Measurements from ENCODE around the gene SIN3A. TPM values are rescaled to one million over a fixed set of nuclear protein-coding genes. Genes with fewer than 3 reads are reported as not detected.

Gene SIN3A
- total RNA-seq, 1 experiment from 2014 or later = 91.8 TPM

- BruUV-seq (replicated peaks) = no TSS peak
- no peaks in the 10 kb centered on the region for H3F3A ChIP-seq (ENCODE audit: insufficient read depth, low read depth)
- intact Hi-C loops (cut with micrococcal nuclease; ENCODE audit: unreplicated experiment) = no loop called here
Measured at GRCh38 chr15:75356006-75356405, 95.5 kb downstream of the SIN3A start.

DNA sequence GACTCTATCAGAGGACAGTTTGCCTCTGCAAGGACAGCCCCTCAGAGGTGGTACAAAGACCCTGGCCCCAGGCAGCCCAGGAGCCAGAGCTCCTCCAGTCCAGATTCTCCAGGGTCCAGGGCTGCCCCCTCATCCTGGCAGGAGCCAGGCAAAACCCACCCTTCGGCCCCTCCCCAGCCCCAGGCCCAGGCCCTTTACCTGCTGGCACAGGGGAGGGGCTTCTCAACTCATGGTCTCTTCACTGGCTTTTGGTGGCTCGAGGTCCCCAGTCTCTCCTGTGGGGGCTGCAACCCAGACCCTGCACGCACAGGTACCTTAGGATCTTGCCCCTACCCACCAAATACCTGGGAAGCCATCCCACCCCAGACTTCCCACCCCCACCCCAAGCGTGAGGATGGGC is 96.1 kb downstream of the SIN3A start:
- no peaks in the 10 kb centered on the region for H3K36me3 ChIP-seq (ENCODE audit: low read depth)
- CTCF ChIA-PET = no interaction called here

More at GRCh38 chr15:75356006-75356405, 95.5 kb downstream of the SIN3A start:
- no peak overlapping the region for H3K4me2 ChIP-seq
- no peaks in the 10 kb centered on the region for H3K9me2 ChIP-seq (ENCODE audit: insufficient read depth)
- ChIA-PET CTCF (no interaction called here), POLR2A (ENCODE audit: unreplicated experiment) (no interaction called here)
- no peaks in the 10 kb centered on the region for H3K36me3 ChIP-seq (ENCODE audit: low read depth)
- H4K20me1 ChIP-seq (ENCODE audit: insufficient read depth) = no peaks in the 10 kb centered on the region
- no peaks in the 10 kb centered on the region for H3K9me3 ChIP-seq (ENCODE audit: insufficient read depth, low read depth)
- no peak for DNase-seq
- H3K79me2 ChIP-seq (ENCODE audit: low read depth) = no peaks in the 10 kb centered on the region
- no peak overlapping the region for H3K4me3 ChIP-seq
- TF ChIP-seq, protein P1, sequence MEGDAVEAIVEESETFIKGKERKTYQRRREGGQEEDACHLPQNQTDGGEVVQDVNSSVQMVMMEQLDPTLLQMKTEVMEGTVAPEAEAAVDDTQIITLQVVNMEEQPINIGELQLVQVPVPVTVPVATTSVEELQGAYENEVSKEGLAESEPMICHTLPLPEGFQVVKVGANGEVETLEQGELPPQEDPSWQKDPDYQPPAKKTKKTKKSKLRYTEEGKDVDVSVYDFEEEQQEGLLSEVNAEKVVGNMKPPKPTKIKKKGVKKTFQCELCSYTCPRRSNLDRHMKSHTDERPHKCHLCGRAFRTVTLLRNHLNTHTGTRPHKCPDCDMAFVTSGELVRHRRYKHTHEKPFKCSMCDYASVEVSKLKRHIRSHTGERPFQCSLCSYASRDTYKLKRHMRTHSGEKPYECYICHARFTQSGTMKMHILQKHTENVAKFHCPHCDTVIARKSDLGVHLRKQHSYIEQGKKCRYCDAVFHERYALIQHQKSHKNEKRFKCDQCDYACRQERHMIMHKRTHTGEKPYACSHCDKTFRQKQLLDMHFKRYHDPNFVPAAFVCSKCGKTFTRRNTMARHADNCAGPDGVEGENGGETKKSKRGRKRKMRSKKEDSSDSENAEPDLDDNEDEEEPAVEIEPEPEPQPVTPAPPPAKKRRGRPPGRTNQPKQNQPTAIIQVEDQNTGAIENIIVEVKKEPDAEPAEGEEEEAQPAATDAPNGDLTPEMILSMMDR (conservative IDR thresholded peaks at IDR 0.05) = no peak
- TF ChIP-seq EZH2 (IDR thresholded peaks at IDR 0.05; ENCODE audit: low read depth) = no peak
- H3K27ac ChIP-seq = no peak overlapping the region
- H3K27me3 ChIP-seq (ENCODE audit: insufficient read depth, low read depth) = no peaks in the 10 kb centered on the region
- H2AFZ ChIP-seq = no peak overlapping the region
- no peaks in the 10 kb centered on the region for H3K4me1 ChIP-seq (replicated peaks; ENCODE audit: insufficient read depth)

GRCh38 chr15:75354454-75354853 is 97.0 kb downstream of the SIN3A start:
- H3K9me3 ChIP-seq (ENCODE audit: insufficient read depth, low read depth) = no peaks in the 10 kb centered on the region
- H3K36me3 ChIP-seq (ENCODE audit: low read depth) = no peaks in the 10 kb centered on the region
- no peaks in the 10 kb centered on the region for H3K4me1 ChIP-seq (replicated peaks; ENCODE audit: insufficient read depth)
- H3K79me2 ChIP-seq (ENCODE audit: low read depth) = no peaks in the 10 kb centered on the region
- ChIA-PET POLR2A (ENCODE audit: unreplicated experiment) (no interaction called here), CTCF (no interaction called here)
- BruUV-seq (replicated peaks) = no TSS peak
- H3K9me2 ChIP-seq (ENCODE audit: insufficient read depth) = no peaks in the 10 kb centered on the region
- H3K27ac ChIP-seq = no peak overlapping the region
- DNase-seq = no peak
- H3K27me3 ChIP-seq (ENCODE audit: insufficient read depth, low read depth) = no peaks in the 10 kb centered on the region
- H4K20me1 ChIP-seq (ENCODE audit: insufficient read depth) = no peaks in the 10 kb centered on the region
- no peak for TF ChIP-seq EZH2 (IDR thresholded peaks at IDR 0.05; ENCODE audit: low read depth)
- TF ChIP-seq, protein P1 (conservative IDR thresholded peaks at IDR 0.05) = no peak
- H2AFZ ChIP-seq = no peak overlapping the region
- intact Hi-C loops (cut with micrococcal nuclease; ENCODE audit: unreplicated experiment) = no loop called here
- H3F3A ChIP-seq (ENCODE audit: insufficient read depth, low read depth) = no peaks in the 10 kb centered on the region
- no peak overlapping the region for H3K4me3 ChIP-seq
- H3K4me2 ChIP-seq = no peak overlapping the region

More for the DNA sequence above, 96.1 kb downstream of the SIN3A start:
- intact Hi-C loops (cut with micrococcal nuclease; ENCODE audit: unreplicated experiment) = no loop called here
- POLR2A ChIA-PET (ENCODE audit: unreplicated experiment) = no interaction called here
- Histone ChIP-seq H2AFZ (no peak overlapping the region), H3K9me3 (ENCODE audit: insufficient read depth, low read depth) (no peaks in the 10 kb centered on the region), H3K9me2 (ENCODE audit: insufficient read depth) (no peaks in the 10 kb centered on the region), H3K27ac (no peak overlapping the region), H3F3A (ENCODE audit: insufficient read depth, low read depth) (no peaks in the 10 kb centered on the region), H3K79me2 (ENCODE audit: low read depth) (no peaks in the 10 kb centered on the region), H3K4me3 (no peak overlapping the region), H3K4me1 (replicated peaks; ENCODE audit: insufficient read depth) (no peaks in the 10 kb centered on the region), H3K4me2 (no peak overlapping the region), H4K20me1 (ENCODE audit: insufficient read depth) (no peaks in the 10 kb centered on the region), H3K27me3 (ENCODE audit: insufficient read depth, low read depth) (no peaks in the 10 kb centered on the region)
- DNase-seq = no peak
- no TSS peak for BruUV-seq (replicated peaks)
- TF ChIP-seq EZH2 (IDR thresholded peaks at IDR 0.05; ENCODE audit: low read depth) = no peak
- TF ChIP-seq, protein P1 (conservative IDR thresholded peaks at IDR 0.05) = no peak

Data from PC-9 (cell line).